ENCODE results near the gene PDRG1.

DNA sequence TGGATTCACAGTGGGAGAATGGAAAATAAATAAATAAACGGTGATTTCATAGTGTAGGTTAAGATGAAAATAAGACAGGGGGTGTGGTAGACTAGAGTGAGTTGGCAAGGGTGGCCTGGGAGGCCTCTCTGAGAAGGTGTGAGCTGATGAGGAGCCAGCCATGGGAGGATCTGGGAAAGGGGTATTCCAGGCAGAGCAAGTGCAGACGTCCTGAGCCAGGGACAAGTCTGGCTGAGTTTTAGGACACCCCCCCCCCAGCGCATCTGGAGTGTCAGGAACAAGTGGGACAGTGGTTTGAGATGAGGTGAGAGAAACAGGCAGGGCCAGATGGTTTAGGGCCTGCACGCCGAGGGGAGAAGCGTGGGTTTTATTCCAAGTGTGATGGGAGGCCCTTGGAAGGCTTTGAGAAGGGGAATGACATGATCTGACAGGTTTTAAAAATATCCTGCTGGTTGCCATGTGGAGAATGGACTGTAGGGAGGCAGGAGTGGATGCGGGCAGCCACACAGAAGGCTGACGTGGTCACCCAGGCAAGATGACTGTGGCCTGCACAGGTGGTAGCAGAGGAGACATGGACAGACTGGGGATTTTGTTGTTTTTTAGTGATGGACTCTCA lies 37.3 kb upstream of the PDRG1 start:
- no peak for TF ChIP-seq POLR2AphosphoS5 (IDR thresholded peaks at IDR 0.05; ENCODE audit: low read depth, low read length)
- TF ChIP-seq FOXP2 (optimal IDR thresholded peaks at IDR 0.05; ENCODE audit: borderline replicate concordance, extremely low read depth, extremely low read length, insufficient read depth) = no peak
- TF ChIP-seq, protein P1, sequence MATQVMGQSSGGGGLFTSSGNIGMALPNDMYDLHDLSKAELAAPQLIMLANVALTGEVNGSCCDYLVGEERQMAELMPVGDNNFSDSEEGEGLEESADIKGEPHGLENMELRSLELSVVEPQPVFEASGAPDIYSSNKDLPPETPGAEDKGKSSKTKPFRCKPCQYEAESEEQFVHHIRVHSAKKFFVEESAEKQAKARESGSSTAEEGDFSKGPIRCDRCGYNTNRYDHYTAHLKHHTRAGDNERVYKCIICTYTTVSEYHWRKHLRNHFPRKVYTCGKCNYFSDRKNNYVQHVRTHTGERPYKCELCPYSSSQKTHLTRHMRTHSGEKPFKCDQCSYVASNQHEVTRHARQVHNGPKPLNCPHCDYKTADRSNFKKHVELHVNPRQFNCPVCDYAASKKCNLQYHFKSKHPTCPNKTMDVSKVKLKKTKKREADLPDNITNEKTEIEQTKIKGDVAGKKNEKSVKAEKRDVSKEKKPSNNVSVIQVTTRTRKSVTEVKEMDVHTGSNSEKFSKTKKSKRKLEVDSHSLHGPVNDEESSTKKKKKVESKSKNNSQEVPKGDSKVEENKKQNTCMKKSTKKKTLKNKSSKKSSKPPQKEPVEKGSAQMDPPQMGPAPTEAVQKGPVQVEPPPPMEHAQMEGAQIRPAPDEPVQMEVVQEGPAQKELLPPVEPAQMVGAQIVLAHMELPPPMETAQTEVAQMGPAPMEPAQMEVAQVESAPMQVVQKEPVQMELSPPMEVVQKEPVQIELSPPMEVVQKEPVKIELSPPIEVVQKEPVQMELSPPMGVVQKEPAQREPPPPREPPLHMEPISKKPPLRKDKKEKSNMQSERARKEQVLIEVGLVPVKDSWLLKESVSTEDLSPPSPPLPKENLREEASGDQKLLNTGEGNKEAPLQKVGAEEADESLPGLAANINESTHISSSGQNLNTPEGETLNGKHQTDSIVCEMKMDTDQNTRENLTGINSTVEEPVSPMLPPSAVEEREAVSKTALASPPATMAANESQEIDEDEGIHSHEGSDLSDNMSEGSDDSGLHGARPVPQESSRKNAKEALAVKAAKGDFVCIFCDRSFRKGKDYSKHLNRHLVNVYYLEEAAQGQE (IDR thresholded peaks at IDR 0.05; ENCODE audit: insufficient read depth in 1 of 2, low read depth in 2 of 2, low read length in 2 of 2) = no peak
